ENCODE measurements around the gene NAT8L.

NAT8L gene

DNA sequence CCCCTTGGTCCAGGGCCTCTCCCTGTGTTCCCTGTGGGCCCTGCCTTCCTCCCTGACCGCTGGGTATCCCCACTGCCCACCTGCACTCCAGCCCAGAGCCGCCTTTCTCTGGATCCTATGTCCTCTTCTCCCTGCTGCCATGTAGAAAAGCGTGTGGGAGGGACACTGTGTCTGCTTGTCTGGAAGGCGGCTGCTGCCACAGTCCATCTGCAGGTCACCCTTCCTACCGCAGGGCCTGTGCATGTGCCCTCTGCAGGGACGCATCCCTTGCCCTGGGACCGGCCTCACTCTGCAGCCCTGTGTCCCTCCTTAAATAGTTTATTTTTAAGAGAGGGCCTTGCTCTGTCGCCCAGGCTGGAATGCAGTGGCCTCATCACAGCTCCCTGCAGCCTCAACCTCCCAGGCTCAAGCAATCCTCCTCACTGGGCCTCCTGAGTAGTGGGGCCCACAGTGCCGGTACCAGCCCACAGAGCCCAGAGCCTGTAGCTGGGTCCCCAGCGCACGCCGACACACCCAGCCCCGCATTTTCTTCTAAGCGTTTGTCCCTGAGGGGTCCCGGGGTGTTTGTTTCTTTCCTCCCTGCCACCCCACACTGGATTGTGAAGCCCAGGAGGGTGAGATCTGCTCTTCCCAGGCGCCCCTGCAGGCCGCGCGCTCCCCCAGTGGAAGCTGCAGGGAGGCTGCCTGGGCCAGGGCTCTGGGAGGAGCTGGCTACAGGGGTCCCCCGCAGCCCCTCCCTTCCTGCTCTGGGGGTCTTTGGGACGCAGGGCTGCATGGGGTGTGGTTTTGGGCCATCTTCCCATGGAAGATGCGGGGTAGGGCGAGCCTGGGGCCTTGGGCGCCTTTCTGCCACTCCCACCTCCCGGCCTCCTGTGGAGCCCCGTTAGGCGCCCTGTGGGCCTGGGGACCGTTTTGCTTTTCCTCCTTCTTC is 12.8 kb upstream of the NAT8L start:
- DNase-seq: no peak

DNA sequence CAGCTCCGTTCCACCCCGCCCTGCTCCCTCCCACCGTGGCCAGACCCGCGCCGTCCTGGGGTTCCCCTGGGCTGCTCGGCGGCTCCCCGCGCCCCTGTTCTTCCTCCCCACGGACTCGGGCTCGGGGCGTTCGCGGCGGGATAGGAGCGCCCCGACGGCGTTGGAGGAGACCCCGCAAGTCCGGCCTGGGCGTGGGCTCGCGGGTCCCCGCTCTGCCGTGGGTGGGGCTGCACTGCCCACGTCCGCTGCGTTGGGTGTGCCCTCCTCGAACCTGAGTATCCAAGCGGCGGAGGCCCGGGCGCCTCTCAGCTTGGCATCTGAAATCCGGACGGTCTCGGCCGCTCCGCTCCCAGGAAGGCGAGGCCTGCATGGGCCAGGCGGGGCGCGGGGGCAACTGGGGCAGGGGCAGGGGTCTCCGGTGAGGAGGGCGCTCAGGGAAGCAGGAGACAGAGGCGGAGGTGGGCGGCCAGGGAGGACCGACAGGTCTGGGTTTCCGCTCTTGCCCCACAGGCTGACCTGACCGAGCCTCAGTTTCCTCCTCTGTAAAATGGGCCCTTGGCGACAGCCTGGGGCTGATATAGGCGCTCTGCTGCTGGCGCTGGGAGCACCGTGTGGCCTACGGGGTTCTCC is 12.0 kb upstream of the NAT8L start:
- no peak for DNase-seq

GRCh38 chr4:2047781-2048581 is 11.1 kb upstream of the NAT8L start:
- no peak for DNase-seq

- no peak for DNase-seq
Observed at GRCh38 chr4:2048831-2049230, 10.3 kb upstream of the NAT8L start.

DNA sequence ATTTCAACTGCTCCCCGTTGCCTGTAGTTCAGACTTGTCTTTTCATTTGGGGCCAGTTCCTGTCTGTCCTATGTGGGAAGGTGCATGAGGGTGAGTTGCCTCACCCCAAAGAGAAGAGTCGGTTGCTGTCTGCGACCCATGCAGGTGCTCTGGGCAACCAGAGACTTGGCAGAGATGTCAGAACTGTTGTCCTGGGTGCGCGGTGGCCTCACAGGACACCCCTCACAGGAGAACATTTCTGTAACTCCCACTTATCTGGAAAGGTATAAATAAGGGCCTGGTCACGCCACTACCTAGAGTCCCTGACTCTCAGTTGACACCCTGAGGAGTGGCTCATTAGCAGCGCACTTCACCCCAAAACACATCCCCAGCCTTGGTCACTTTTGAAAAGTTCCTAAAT is 9.7 kb upstream of the NAT8L start:
- no peak for DNase-seq

GRCh38 chr4:2049811-2050210 is 9.3 kb upstream of the NAT8L start:
- no peak for DNase-seq

DNA sequence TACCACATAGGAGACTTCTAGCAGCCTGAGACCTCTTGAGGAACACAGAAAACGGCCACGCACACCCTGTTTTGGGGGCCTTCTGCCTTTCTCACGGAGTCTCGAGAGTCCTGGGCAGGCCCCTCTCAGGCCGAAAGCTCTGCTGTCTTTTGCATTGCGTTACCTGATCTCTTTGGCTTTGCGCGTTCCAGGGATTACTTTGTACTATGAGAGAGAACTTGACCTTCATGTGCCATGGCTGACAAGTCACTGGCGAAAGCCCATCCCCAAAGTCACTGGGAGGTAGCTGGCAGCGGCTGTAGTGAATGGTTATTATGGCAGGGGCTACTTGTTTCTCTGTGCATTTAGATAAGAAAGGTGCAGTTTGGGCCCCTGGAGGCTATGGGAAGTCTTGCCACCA is 8.0 kb upstream of the NAT8L start:
- no peak for DNase-seq

DNA sequence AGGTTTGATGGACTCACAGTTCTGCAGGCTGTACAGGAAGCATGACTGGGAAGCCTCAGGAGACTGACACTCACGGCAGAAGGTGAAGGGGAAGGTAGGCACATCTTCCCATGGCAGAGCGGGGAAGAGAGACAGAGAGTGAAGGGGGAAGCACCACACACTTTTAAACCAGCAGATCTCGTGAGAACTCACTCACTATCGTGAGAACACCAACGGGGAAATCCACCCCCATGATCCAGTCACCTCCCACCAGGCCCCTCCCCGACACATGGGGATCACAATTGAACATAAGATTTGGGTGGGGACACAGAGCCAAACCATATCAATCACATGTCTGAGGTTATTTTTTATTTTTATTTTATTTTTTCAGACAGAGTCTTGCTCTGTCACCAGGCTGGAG is 4.9 kb upstream of the NAT8L start:
- no peak for DNase-seq

DNA sequence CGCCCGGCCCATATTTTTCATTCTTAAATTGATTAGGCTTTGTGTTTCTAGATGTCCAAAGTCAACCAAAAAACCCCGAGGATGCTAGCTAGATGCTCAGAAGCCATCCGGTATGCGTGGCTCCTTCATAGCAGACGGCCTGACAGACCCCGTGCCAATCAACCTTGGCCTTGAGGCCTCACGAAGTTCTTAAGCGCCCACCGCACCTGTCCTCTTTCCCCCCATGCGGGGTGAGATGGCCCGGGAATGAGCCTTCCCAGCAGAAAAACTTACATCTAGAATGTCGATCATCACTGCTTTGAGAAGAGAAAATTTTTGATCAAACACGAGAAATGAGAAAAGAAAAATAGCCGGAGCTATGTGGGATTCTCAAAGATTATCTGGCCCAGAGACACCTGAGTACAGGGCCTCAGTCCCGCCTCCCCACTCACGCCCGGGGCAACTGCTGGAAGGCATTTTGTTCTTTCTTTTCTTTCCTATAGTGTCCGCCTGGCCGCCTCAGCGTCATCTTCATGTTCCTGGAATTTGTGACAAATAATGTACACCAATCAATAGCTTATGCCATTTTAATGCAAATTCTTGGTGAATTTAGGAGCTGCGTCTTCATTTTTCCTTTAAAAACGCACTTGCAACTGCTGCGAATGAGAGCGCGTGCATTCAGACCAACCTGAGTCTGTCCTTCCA is 1.6 kb upstream of the NAT8L start:
- DNase-seq: no peak

DNA sequence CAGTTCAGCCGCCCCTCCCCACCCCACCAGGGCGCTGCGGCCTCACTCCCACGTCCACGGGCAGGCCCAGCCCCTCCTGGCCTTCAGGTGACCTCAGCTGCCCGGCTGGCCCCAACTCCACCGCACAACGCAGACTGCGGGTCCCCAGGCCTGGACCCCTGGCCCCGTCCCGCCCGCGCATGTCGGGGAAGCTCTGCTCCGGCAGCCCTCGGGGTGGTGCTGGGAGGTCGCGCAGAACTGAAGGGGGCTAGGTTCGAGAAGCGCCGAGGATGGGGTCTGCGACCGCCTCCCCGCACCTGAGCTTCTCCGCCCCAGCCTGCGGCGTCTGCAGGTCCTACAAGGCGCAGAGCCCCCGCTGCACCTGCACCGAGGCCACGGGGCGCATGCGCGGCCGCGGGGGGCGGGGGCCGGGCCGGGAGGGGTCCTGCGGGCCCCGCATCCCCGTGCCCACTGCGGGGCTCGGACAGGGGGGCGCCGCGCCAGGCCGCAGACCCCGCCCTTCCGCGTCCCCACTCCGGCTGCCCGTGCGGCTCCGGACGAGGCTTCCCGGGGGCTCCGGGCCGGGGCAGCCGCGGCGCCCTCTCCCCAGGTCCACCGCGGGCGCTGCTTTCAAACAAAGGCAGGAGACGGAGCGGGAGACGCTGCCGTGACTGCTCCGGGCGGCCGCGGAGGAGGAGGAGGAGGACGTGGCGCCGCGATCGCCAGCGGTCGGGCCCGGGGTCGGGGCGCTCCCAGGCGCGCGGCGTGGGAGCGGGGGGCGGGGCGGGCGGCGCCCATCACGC is 672 bp upstream of the NAT8L start:
- DNase-seq: peak in 1 of 5 donors; percentile 7

GRCh38 chr4:2059726-2060602 is 837 bp downstream of the NAT8L start:
- DNase-seq: no peak

DNA sequence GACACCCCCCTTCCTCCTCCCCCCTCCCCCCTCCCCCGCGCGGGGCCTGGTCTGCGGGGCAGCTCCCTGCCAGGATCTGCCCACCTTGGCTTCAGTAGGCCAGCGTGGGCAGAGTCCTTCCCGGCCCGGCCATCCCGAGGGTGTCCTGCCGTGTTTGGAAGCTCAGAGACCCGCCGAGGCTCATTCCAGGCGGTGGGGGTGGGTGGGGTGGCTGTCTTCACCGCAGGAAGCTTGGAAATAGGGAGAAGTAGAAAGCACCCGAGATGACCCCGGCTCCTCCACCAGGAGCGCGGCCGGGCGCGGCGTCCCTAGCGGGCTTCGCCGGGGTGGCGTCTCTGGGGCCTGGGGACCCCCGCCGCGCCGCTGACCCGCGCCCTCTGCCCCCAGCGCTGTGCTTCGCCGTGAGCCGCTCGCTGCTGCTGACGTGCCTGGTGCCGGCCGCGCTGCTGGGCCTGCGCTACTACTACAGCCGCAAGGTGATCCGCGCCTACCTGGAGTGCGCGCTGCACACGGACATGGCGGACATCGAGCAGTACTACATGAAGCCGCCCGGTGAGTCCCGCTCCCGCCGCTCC is 1.6 kb downstream of the NAT8L start:
- DNase-seq: no peak

- DNase-seq: peak in 1 of 5 donors; percentile 13
Observed at GRCh38 chr4:2061186-2062131, 2.3 kb downstream of the NAT8L start.

DNA sequence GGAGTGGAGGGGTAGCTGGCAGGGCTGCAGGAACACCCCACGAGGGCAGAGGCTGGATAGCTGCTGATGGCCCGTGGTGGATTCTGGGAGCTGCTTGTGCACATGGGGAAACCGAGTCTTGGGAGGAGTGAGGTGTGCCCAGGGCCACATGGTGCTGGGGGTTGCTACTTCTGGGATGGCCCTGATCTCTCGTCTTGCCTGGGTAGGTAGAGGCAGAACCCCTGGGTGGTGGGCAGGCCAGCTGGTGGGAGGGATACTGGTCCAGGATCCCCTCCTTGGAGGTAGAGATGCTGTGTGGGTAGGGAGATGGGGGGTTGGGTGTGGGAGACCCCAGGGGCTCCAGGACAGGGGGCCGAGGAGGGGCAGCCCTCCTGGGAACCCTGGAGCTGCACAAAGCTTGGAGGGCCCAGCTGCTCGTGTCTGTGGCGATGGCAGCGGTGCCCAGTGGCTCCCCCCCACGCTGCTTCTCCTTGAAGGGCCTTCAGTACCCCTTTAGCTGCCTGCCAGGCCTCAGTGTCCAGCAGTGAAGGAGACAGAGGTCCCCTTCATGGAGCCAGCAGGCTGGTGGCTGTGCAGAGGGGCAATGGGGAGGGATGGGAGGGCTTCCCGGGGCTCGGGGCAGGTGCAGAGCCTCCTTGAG is 3.2 kb downstream of the NAT8L start:
- DNase-seq: no peak

DNA sequence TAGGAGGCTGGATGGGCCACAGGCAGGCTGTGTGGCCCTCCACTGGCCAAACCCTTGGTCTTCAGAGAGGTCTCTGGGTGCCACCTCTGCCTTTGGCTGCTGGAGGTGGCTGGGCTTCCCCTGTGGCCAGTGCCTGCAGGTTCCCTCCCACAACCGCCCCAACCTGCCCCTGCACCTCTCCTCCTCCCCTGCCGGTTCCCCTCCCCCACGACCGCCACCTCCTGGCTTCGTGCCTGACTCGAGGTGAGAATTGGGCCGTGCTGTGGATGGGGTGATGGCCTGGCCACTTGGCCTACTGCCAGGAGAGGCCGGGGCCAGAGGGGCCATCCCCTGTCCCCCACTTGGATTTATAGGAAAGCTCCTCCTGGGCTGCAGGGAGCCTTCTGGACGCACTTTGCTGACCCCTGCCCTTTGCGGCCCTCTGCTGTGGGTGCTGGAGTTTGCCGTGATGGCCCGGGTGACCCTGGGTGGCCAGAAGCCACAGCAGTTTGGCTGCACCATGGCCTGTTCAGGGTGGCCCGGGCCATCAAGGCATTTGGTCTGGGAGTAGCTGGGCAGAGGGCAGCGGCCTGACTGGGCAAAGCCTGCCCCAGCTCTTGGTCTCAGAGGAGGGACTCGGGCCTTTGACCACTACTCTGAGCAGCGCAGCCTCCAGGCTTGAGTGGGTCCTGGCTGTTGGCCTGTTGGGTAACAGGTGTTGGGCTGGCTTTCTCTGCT is 3.8 kb downstream of the NAT8L start:
- DNase-seq: no peak

- DNase-seq: no peak
Observed at GRCh38 chr4:2063557-2064275, 4.6 kb downstream of the NAT8L start.

- no peak for DNase-seq
Observed at GRCh38 chr4:2064276-2064991, 5.3 kb downstream of the NAT8L start.
